Measurements from ENCODE around the gene PAQR9.

DNA sequence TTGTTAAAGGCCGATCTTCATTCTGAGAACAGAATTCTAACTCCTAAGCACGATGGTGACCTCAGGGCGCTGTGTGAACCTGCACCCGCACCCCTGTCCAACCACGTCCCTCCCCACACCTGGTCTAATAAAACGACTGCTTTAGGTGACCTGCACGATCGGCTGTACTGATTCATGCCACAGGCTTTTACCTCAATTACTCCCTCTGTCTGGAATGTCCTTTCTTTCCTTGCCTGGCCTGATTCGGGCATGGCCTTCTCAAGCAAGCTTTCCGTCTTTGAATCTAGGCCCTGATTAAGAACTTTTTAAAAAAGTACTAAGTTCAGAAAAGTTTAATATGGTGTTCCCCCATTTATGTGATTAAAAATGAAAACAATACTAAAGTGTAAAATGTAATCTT lies 37.1 kb upstream of the PAQR9 start:
- TF ChIP-seq CTCF (optimal IDR thresholded peaks at IDR 0.05 in 1 of 3, IDR thresholded peaks at IDR 0.05 in 1 of 3, conservative IDR thresholded peaks at IDR 0.05 in 1 of 3; ENCODE audit: extremely low read depth in 1 of 3, insufficient read depth in 2 of 3, low read length in 3 of 3) (no peak), EZH2 (IDR thresholded peaks at IDR 0.05; ENCODE audit: low read length) (no peak)

All from keratinocyte (primary cell).